BLaER1 (cell line): ENCODE data around the gene SNRPN.
"Not testable (repeated sequence)": the region's sequence is repeated elsewhere in the genome, so short reads cannot be mapped to it uniquely, and the experiment has no call there.

ENCODE experiments used
- H3K27ac ChIP-seq: shearing (Covaris generic); formaldehyde crosslinking; 2 replicates; pipeline ENCODE4 v1.8.1; 2022
- H3K27me3 ChIP-seq: shearing (Covaris generic); formaldehyde crosslinking; 2 replicates; pipeline ENCODE4 v1.8.1; 2022
- H3K36me3 ChIP-seq: shearing (Covaris generic); formaldehyde crosslinking; 2 replicates; pipeline ENCODE4 v1.8.1; 2022
- H3K4me1 ChIP-seq: shearing (Covaris generic); formaldehyde crosslinking; 2 replicates; pipeline ENCODE4 v1.8.1; 2022
- H3K4me2 ChIP-seq: shearing (Covaris generic); formaldehyde crosslinking; 2 replicates; pipeline ENCODE4 v1.8.1; 2022
- H3K4me3 ChIP-seq: shearing (Covaris generic); formaldehyde crosslinking; 2 replicates; pipeline ENCODE4 v1.8.1; 2022
- H3K9ac ChIP-seq: shearing (Covaris generic); formaldehyde crosslinking; 2 replicates; pipeline ENCODE4 v1.8.1; 2022
- H3K9me3 ChIP-seq: shearing (Covaris generic); formaldehyde crosslinking; 2 replicates; pipeline ENCODE4 v1.8.1; 2022
- H4K20me1 ChIP-seq: shearing (Covaris generic); formaldehyde crosslinking; 2 replicates; pipeline ENCODE4 v1.8.1; 2022
- Cebpa-rat ChIP-seq: shearing (Covaris generic); IDR thresholded peaks from 2 replicates; pipeline ENCODE4 v1.8.1; 2022

Gene SNRPN

GRCh38 chr15:24954783-24955530 lies at the start of gene SNRPN, which contains the start of gene SNURF:
TSS of gene SNRPN (plus strand) at chr15:24954987. CDS start at chr15:24974454, 19,467 bp downstream.
TSS of gene SNURF (plus strand) at chr15:24954987. CDS start at chr15:24955049, 62 bp downstream.
- peak within 1 kb of the TSS; percentile 87 for H3K27ac ChIP-seq

GRCh38 chr15:24916305-24917009 lies 38.3 kb upstream of the SNRPN start:
- Histone ChIP-seq H3K4me2 (peak overlapping the region; percentile 41), H3K27me3 (no peaks in the 10 kb centered on the region; the same call in 1 of the 2 replicates), H3K36me3 (no peaks in the 10 kb centered on the region), H4K20me1 (no peaks in the 10 kb centered on the region), H3K27ac (no peak overlapping the region), H3K4me3 (no peak overlapping the region), H3K9ac (no peak overlapping the region), H3K9me3 (peaks cover 40% of the 10 kb centered on the region), H3K4me1 (peaks cover 19% of the 10 kb centered on the region)
- no peak for TF ChIP-seq Cebpa-rat

More at GRCh38 chr15:24954783-24955530, at the start of gene SNRPN, which contains the start of gene SNURF:
- Histone ChIP-seq H3K36me3 (peaks cover 4% of the 10 kb centered on the region; the same call in 1 of the 2 replicates), H3K4me3 (peak within 1 kb of the TSS; percentile 79), H3K4me1 (peaks cover 30% of the 10 kb centered on the region), H4K20me1 (peaks cover 26% of the 10 kb centered on the region), H3K9ac (peak within 1 kb of the TSS; percentile 82), H3K9me3 (peaks cover 42% of the 10 kb centered on the region), H3K27me3 (no peaks in the 10 kb centered on the region), H3K4me2 (peak within 1 kb of the TSS; percentile 52)
- TF ChIP-seq Cebpa-rat, result no peak

- no peak overlapping the region for H3K4me3 ChIP-seq
- no peak overlapping the region for H3K9ac ChIP-seq
- no peak for TF ChIP-seq Cebpa-rat
- peaks cover 33% of the 10 kb centered on the region for H3K9me3 ChIP-seq
- H3K4me1 ChIP-seq, result peaks cover 19% of the 10 kb centered on the region
- no peaks in the 10 kb centered on the region; the same call in 1 of the 2 replicates for H3K27me3 ChIP-seq
- no peaks in the 10 kb centered on the region for H4K20me1 ChIP-seq
- H3K27ac ChIP-seq, result no peak overlapping the region
- 0 out of 2 replicates have a peak overlapping the region, but pooled peaks have one; percentile 41 for H3K4me2 ChIP-seq
- H3K36me3 ChIP-seq, result no peaks in the 10 kb centered on the region
These were observed 37.4 kb upstream of the SNRPN start for GRCh38 chr15:24917431-24917830.

GRCh38 chr15:24919446-24919845 lies 35.3 kb upstream of the SNRPN start:
- no peak overlapping the region for H3K27ac ChIP-seq
- no peak overlapping the region for H3K4me3 ChIP-seq
- H3K4me1 ChIP-seq, result peaks cover 20% of the 10 kb centered on the region
- no peak for TF ChIP-seq Cebpa-rat
- no peaks in the 10 kb centered on the region; the same call in 1 of the 2 replicates for H3K27me3 ChIP-seq
- H3K36me3 ChIP-seq, result no peaks in the 10 kb centered on the region
- H3K9me3 ChIP-seq, result peaks cover 14% of the 10 kb centered on the region
- no peak overlapping the region for H3K4me2 ChIP-seq
- no peak overlapping the region for H3K9ac ChIP-seq
- H4K20me1 ChIP-seq, result no peaks in the 10 kb centered on the region

- not testable (repeated sequence) for H3K4me1 ChIP-seq, H3K9me3 ChIP-seq, H3K4me2 ChIP-seq, H3K4me3 ChIP-seq, H3K36me3 ChIP-seq, H3K27me3 ChIP-seq, H3K27ac ChIP-seq, H4K20me1 ChIP-seq, H3K9ac ChIP-seq
These were observed 32.0 kb upstream of the SNRPN start for GRCh38 chr15:24922781-24923180.

- Histone ChIP-seq H3K4me2 (no peak overlapping the region), H3K9me3 (0 out of 2 replicates have a peak, but pooled peaks cover 4% of the 10 kb centered on the region), H3K4me1 (0 out of 2 replicates have a peak, but pooled peaks cover 6% of the 10 kb centered on the region), H3K36me3 (no peaks in the 10 kb centered on the region), H3K27me3 (no peaks in the 10 kb centered on the region; the same call in 1 of the 2 replicates), H3K9ac (no peak overlapping the region), H3K27ac (no peak overlapping the region), H3K4me3 (no peak overlapping the region), H4K20me1 (no peaks in the 10 kb centered on the region)
- no peak for TF ChIP-seq Cebpa-rat
These were observed 30.6 kb upstream of the SNRPN start for GRCh38 chr15:24924153-24924552.

- no peak overlapping the region for H3K4me2 ChIP-seq
- H3K4me1 ChIP-seq, result 0 out of 2 replicates have a peak, but pooled peaks cover 6% of the 10 kb centered on the region
- no peak for TF ChIP-seq Cebpa-rat
- no peaks in the 10 kb centered on the region for H4K20me1 ChIP-seq
- H3K27me3 ChIP-seq, result no peaks in the 10 kb centered on the region; the same call in 1 of the 2 replicates
- H3K4me3 ChIP-seq, result no peak overlapping the region
- no peak overlapping the region for H3K9ac ChIP-seq
- no peak overlapping the region for H3K27ac ChIP-seq
- no peaks in the 10 kb centered on the region for H3K9me3 ChIP-seq
- H3K36me3 ChIP-seq, result no peaks in the 10 kb centered on the region
These were observed 30.2 kb upstream of the SNRPN start for GRCh38 chr15:24924621-24925020.

GRCh38 chr15:24931874-24932732 lies 22.7 kb upstream of the SNRPN start:
- H3K27me3 ChIP-seq, H3K9ac ChIP-seq, H3K27ac ChIP-seq, H4K20me1 ChIP-seq, H3K4me3 ChIP-seq, H3K9me3 ChIP-seq, H3K4me1 ChIP-seq, H3K4me2 ChIP-seq, H3K36me3 ChIP-seq: not testable (repeated sequence)

- Histone ChIP-seq H3K9ac (no peak overlapping the region), H3K4me1 (no peaks in the 10 kb centered on the region), H3K27me3 (no peaks in the 10 kb centered on the region), H3K27ac (no peak overlapping the region), H4K20me1 (no peaks in the 10 kb centered on the region), H3K4me2 (no peak overlapping the region), H3K9me3 (no peaks in the 10 kb centered on the region), H3K36me3 (no peaks in the 10 kb centered on the region), H3K4me3 (no peak overlapping the region)
- no peak for TF ChIP-seq Cebpa-rat
These were observed 21.1 kb upstream of the SNRPN start for GRCh38 chr15:24933716-24934115.

- not testable (repeated sequence) for H3K9me3 ChIP-seq, H3K4me1 ChIP-seq, H3K4me3 ChIP-seq, H3K27ac ChIP-seq, H3K4me2 ChIP-seq, H4K20me1 ChIP-seq, H3K27me3 ChIP-seq, H3K36me3 ChIP-seq, H3K9ac ChIP-seq
These were observed 16.6 kb upstream of the SNRPN start for GRCh38 chr15:24938224-24938623.
